Measurements from ENCODE around the gene BRCA1.
"Not testable (repeated sequence)": the region's sequence is repeated elsewhere in the genome, so short reads cannot be mapped to it uniquely, and the experiment has no call there.

The BRCA1 gene

GRCh38 chr17:43134774-43135453, 9.8 kb upstream of the BRCA1 start:
- DNase-seq (ENCODE audit: low spot score) = no peak

GRCh38 chr17:43133439-43133838, 8.3 kb upstream of the BRCA1 start:
- not testable (repeated sequence) for DNase-seq (ENCODE audit: low spot score)

- no peak for DNase-seq (ENCODE audit: low spot score)
Measured at GRCh38 chr17:43132117-43132516, 7.0 kb upstream of the BRCA1 start.

GRCh38 chr17:43129671-43130010, 4.5 kb upstream of the BRCA1 start:
- no peak for DNase-seq (ENCODE audit: low spot score)

GRCh38 chr17:43127333-43127876, 2.2 kb upstream of the BRCA1 start:
- DNase-seq (ENCODE audit: low spot score) = not testable (repeated sequence)

GRCh38 chr17:43126911-43127290, 1.7 kb upstream of the BRCA1 start:
- no peak for DNase-seq (ENCODE audit: low spot score)

GRCh38 chr17:43125967-43126910, 1.1 kb upstream of the BRCA1 start:
- DNase-seq (ENCODE audit: low spot score) = no peak

- DNase-seq (ENCODE audit: low spot score) = no peak
Measured at GRCh38 chr17:43118679-43119615, 6.2 kb downstream of the BRCA1 start.

- no peak for DNase-seq (ENCODE audit: low spot score)
Measured at GRCh38 chr17:43114151-43114552, 11.0 kb downstream of the BRCA1 start.

GRCh38 chr17:43106552-43106951, 18.6 kb downstream of the BRCA1 start:
- no peak for DNase-seq (ENCODE audit: low spot score)

- no peak for DNase-seq (ENCODE audit: low spot score)
Measured at GRCh38 chr17:43105146-43105545, 20.0 kb downstream of the BRCA1 start.

GRCh38 chr17:43104665-43105064, 20.5 kb downstream of the BRCA1 start:
- no peak for DNase-seq (ENCODE audit: low spot score)

GRCh38 chr17:43095364-43095763, 29.8 kb downstream of the BRCA1 start:
- DNase-seq (ENCODE audit: low spot score) = not testable (repeated sequence)

GRCh38 chr17:43094129-43094835, 30.9 kb downstream of the BRCA1 start:
- DNase-seq (ENCODE audit: low spot score) = peak; percentile 38

GRCh38 chr17:43092901-43093300, 32.3 kb downstream of the BRCA1 start:
- DNase-seq (ENCODE audit: low spot score) = no peak

GRCh38 chr17:43090022-43090421, 35.1 kb downstream of the BRCA1 start:
- DNase-seq (ENCODE audit: low spot score) = no peak

GRCh38 chr17:43085474-43085873, 39.7 kb downstream of the BRCA1 start:
- no peak for DNase-seq (ENCODE audit: low spot score)

- no peak for DNase-seq (ENCODE audit: low spot score)
Measured at GRCh38 chr17:43079641-43080302, 45.4 kb downstream of the BRCA1 start.

- DNase-seq (ENCODE audit: low spot score) = no peak
Measured at GRCh38 chr17:43074869-43075268, 50.3 kb downstream of the BRCA1 start.

GRCh38 chr17:43070872-43071271, 54.3 kb downstream of the BRCA1 start:
- DNase-seq (ENCODE audit: low spot score) = no peak

- no peak for DNase-seq (ENCODE audit: low spot score)
Measured at GRCh38 chr17:43070257-43070656, 54.9 kb downstream of the BRCA1 start.

All from AG08396 (cell line).